Astrocyte of the spinal cord (primary cell): Measurements from ENCODE around the gene LMCD1.

Experiments used
- DNase-seq: peaks from one replicate; pipeline ENCODE4 v3.0.0; 2011; ENCODE audit warnings: low read depth, low spot score
- H3K4me3 ChIP-seq: 2 replicates; pipeline ENCODE4 v1.5.1; 2011; ENCODE audit warnings: low read depth, mild to moderate bottlenecking, low read length, moderate library complexity
- in situ Hi-C: cut with HindIII; loops from 2 replicates; pipeline ENCODE4 v1.10.0; 2017; ENCODE audit warnings: low sequenced_read_pairs
- TF ChIP-seq, protein P1 (sequence below): IDR thresholded peaks from 2 replicates; pipeline ENCODE4 v1.5.1; 2012; ENCODE audit warnings: low read depth, mild to moderate bottlenecking, low read length, inconsistent platforms

LMCD1 gene

DNA sequence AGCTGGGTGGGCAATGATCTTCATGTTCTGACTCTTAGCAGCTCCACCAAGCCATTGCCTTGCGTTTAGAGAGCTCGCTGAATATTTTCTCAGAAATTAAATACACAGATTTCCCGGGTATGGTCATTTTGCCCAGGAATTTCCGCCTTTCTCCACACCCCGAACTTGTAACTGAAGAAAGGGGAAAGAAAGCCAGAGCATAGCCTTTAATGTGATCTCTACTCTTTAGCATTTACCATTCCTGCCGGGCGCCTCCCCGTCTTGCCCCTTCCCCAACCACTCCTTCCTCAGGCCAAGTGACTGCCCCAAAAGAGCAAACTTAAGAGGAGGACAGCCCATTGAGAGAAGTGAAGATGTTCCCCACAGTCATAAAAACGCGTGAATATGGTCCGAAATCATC, 53.1 kb downstream of the LMCD1 start:
- DNase-seq = no peak
- no peak overlapping the region for H3K4me3 ChIP-seq
- in situ Hi-C loops = no loop called here
- TF ChIP-seq, protein P1, sequence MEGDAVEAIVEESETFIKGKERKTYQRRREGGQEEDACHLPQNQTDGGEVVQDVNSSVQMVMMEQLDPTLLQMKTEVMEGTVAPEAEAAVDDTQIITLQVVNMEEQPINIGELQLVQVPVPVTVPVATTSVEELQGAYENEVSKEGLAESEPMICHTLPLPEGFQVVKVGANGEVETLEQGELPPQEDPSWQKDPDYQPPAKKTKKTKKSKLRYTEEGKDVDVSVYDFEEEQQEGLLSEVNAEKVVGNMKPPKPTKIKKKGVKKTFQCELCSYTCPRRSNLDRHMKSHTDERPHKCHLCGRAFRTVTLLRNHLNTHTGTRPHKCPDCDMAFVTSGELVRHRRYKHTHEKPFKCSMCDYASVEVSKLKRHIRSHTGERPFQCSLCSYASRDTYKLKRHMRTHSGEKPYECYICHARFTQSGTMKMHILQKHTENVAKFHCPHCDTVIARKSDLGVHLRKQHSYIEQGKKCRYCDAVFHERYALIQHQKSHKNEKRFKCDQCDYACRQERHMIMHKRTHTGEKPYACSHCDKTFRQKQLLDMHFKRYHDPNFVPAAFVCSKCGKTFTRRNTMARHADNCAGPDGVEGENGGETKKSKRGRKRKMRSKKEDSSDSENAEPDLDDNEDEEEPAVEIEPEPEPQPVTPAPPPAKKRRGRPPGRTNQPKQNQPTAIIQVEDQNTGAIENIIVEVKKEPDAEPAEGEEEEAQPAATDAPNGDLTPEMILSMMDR = no peak

DNA sequence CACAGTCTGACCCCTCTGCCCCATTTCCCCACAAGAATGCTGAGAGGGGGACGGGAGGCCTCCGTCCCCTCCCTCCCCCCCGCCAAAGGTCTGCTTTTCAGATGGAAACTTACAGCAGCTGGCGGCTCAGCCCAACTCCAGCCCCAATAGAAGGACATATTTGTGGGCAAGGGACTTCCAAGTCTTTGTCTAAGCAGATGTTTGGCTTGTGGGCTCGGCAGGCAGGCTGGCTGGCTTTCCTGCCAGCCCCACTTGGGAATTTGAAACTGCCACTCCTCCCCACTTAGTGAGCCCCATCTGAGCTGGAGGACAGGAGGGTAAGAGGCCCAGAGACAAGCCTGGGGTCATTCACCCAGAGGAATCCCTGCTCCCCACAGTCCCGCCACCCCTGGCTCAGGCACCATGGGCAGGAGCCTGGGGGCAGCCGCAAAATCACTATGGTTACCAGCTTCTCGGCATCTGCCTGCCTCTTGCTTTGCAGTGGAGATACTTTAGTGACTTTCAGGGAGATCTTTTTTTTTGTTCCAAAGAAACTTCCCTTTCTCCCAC, 53.6 kb downstream of the LMCD1 start:
- TF ChIP-seq, protein P1 = no peak

GRCh38 chr3:8555725-8556472, 54.3 kb downstream of the LMCD1 start:
- TF ChIP-seq, protein P1 = no peak
- in situ Hi-C loops = no loop called here
- no peak for DNase-seq
- no peak overlapping the region for H3K4me3 ChIP-seq

More for the DNA sequence above, 53.6 kb downstream of the LMCD1 start:
- in situ Hi-C loops = no loop called here
- no peak overlapping the region for H3K4me3 ChIP-seq
- DNase-seq = peak; percentile 96

- TF ChIP-seq, protein P1 = no peak
- no peak for DNase-seq
- in situ Hi-C loops = no loop called here
- no peak overlapping the region for H3K4me3 ChIP-seq
Measured at GRCh38 chr3:8556473-8556869, 54.8 kb downstream of the LMCD1 start.

- no peak for DNase-seq
- in situ Hi-C loops = no loop called here
- TF ChIP-seq, protein P1 = no peak
- no peak overlapping the region for H3K4me3 ChIP-seq
Measured at GRCh38 chr3:8557298-8557697, 55.7 kb downstream of the LMCD1 start.

DNA sequence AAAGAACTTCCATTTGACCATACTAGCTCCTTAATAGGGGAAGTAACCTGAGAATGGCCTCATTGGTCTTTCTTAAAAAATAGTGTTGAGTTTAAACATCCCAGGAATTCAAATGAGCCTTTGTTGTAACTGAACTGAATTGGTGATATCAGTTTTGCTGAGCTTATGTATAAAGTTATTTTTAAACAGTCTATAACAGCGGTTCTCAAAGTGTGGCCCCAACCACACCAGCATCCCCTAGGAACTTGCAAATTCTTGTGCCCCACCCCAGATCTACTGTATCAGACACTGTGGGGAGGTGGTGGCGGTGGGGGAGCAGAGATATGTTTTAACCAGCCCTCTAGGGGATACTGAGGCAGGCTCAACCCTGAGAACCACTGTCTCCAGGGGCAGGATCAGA, 57.0 kb downstream of the LMCD1 start:
- TF ChIP-seq, protein P1 = no peak
- in situ Hi-C loops = no loop called here
- no peak overlapping the region for H3K4me3 ChIP-seq
- DNase-seq = no peak
